HG03039 (cell line): ENCODE measurements around the gene DHCR24.
"Not testable (repeated sequence)": the region's sequence is repeated elsewhere in the genome, so short reads cannot be mapped to it uniquely, and the experiment has no call there.

Experiments
- ATAC-seq: cut with Tn5 transposase; IDR thresholded peaks from one replicate; pipeline ENCODE4 v1.9.1; 2021; ENCODE audit warnings: mild to moderate bottlenecking, moderate library complexity; ENCODE audit not compliant: unreplicated experiment

Gene DHCR24

GRCh38 chr1:54888080-54888733, 1.2 kb upstream of the DHCR24 start:
- ATAC-seq: no peak

DNA sequence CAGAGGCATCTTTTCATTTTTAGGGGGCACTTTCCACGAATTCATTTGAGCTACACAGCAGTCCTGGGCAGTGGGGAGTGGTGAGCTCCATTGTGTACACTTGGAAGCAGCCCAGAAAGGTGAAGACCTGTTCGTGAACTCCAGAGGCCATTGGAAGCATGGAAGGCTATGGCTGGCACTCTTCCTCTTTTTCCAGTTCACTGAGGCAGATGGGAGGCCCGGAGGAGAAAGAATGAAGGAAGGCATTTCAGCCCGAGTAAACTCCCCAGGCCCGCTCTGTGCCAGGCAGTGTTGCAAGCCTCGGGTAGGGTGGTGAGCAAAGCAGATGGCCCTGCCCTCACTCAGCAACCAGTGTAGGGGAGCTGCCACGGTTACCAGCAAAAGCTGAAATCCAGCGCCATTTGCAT, 673 bp upstream of the DHCR24 start:
- no peak for ATAC-seq

GRCh38 chr1:54885807-54886723, 930 bp downstream of the DHCR24 start:
- no peak for ATAC-seq

DNA sequence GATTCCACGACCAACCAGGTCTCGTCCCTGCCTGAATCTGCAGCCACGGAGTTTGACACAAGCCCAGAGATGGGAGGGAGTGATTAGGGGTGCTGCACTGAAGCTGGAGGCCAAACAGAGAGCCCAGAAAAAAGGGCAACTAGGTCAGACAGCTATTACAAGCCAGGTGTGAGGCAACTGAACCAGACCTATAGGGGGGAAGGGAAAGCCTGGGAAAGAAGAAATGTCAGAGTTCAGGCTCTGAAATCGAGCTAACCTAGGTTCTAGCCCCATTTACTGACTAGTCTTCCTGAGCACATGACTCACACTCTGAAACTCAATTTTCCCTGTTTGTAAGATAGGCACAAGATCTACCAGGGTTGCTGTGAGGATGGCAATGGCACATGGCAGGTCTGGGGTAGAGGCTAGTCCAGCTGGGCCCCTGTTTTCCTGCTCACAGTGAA, 1.7 kb downstream of the DHCR24 start:
- no peak for ATAC-seq

DNA sequence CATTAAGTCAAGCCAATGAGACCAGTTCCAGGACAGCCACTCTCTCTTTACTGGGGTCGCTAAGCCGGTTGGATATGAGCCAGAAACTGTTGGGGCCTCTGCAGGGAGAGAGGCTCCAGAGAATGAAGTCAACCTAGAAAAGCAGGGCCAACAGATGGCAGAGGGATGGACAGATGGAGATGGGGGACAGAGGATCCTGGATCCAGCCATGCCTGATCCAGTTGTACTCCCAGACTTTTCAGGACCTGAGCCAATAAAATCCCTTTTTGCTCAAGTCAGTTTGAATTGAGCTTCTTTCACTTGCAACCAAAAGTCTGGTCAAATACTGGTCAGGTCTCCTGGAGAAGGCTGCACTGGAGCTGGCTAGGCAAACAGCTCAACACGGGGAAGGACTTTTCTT, 2.2 kb downstream of the DHCR24 start:
- ATAC-seq: no peak

DNA sequence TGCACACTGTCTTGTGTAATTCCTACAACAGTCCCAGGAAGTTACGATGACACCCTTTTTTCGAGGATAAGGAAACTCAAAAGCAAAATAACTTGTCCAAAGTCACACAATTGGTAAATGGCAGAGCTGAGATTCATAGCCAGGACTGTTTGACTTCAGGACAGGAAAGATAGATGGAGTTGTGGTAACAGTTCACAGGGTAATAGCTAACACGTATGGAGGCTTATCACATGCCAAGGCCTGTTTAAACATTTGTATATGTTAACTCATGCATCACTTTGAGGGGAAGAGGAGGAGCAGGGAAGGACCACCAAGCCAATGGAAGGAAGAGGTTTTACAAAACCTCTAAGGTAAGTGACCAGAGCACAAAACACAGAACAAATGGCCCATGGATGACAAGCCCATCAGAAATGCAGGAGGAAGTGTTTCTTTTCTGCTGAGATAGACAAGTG, 2.8 kb downstream of the DHCR24 start:
- no peak for ATAC-seq

DNA sequence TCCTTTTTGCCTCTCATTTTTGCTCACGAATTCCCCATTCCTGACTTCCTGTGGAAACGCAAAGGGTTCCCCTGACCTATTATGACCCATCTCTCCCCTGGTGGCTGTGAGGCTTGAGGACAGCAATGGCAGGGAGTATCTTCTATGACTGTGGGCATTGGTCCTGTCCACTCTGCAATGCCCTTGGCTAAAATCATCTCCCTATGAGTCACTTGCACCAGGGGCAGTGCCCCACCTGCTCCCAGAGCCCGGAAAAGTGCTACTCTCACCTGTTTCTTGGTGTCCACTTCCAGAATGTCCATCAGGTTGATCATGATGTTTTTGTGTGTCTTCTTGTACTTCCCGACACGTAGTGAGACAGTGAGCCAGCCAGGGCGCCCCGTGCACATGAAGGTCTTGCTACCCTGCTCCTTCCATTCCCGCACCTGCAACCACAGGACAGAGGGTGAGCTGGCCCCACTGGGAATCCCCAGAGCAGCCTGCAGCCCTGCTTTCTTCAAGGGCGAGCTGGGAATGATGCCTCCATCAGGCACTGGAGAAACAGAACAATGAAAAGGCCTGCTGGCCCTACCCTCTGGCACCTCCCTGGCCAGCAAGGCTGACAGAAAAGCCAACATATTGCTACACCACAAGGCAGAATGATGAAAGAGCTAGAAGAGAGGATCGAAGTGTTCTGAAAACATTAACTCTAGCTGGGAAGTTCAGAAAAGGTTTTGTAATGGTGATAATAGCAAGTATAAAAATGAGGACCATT, 3.5 kb downstream of the DHCR24 start:
- no peak for ATAC-seq

GRCh38 chr1:54882519-54882918, 4.5 kb downstream of the DHCR24 start:
- ATAC-seq: no peak

DNA sequence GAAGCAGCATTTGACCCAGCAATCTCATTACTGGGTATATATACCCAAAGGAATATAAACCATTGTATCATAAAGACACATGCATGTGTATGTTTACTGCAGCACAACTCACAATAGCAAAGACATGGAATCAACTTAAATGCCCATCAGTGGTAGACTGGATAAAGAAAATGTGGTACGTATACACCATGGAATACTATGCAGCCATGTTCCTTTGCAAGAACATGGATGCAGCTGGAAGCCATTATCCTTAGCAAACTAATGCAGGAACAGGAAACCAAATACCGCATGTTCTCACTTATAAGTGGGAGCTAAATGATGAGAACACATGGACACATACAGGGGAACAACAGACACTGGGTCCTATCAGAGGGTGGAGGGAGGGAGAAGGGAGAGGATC, 5.4 kb downstream of the DHCR24 start:
- not testable (repeated sequence) for ATAC-seq

DNA sequence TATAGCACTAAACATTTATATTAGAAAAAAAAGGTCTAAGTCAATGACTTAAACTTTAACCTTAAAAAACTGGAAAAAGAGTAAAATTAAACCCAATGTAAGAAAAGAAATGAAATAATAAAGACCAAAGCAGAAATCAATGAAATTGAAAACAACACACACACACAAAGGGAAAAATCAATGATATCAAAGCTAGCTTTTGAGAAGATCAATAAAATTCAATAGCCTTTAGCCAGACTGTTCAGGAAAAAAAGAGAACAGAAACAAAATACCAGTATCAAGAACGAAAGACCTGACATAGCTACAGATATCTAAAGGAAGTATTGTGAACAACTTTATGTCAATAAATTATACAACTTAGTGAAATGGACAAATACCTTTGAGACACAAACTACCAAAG, 7.1 kb downstream of the DHCR24 start:
- no peak for ATAC-seq

- ATAC-seq: no peak
Measured at GRCh38 chr1:54876814-54877213, 10.2 kb downstream of the DHCR24 start.

DNA sequence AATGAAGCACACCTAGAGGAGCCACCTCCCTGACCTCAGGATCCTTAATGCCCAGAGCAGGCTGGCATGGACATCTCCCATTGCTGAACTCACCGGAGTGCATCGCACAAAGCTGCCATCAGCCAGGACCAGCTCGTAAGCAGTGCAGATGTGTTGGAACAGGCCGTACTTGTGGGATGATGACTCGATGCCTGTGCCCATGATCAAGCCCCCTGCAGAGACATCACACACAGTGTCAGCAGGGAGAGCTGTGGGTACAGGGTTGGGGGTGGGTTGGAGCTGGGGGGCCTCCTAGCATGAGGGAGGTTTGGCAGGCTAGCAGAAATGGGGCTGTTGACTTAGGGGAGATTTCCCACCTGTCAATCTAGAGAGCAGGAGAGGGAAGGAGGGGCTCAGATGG, 12.0 kb downstream of the DHCR24 start:
- ATAC-seq: no peak

DNA sequence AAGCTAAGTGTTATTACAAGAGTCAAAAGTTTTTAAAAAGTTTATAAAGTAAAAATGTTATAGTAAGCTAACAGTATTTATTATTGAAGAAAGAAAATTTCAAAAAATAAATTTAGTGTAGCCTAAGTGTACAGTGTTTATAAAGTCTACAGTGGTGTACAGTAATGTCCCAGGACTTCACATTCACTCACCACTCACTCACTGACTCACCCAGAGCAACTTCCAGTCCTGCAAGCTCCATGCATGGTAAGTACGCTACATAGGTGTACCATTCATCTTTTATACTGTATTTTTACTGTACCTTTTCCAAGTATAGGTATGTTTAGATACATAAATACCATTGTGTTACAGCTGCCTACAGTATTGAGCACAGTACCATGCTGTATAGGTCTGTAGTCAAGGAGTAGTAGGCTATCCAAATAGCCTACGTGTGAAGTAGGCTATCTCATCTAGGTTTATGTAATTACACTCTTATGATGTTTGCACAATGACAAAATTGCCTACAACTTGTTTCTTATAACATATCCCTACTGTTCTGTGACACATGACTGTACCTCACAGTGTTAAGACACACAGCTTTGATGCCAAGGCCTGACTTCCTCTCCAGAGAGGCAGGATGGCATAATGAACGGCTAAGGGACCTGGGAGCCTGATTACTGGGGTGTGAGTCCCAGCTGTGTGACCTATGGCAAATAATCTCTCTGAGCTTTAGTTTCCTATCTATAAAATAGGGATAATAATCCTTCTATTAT, 12.7 kb downstream of the DHCR24 start:
- no peak for ATAC-seq

GRCh38 chr1:54872036-54872331, 15.0 kb downstream of the DHCR24 start:
- ATAC-seq: no peak

DNA sequence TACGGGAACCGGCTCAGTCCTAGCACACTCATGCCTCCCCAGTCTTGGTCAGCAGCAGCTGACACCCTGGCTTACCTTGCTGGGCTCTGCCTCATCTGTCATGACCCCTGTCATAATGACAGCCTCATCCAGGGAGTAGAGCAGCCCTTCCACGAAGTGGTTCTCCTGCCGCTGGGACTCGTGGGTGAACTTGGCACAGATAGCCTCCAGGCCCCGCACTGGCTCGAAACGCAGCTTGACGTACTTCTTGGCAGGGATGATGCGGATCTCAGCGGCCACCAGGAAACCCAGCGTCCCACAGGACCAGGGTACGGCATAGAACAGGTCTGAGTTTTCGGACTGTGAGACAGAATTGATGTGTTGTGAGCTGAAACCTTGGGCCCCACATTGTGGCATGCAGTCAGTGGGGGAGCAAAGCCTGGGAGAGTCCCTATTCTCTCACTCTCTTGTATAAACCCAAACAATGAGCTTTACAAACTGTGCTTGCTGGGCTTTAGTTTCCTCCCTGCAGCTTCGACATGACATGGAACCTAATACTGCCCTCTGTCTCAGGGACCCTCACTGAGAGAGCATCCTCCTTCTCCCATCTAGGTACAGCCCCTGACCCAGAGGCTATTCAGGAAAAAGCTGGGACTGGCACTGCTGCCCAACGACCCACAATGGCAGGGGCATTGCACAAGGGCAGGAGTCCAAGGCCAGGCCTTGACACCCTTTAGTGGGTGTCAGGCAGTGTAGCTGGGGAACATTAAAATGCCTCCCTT, 15.5 kb downstream of the DHCR24 start:
- no peak for ATAC-seq

GRCh38 chr1:54870869-54871268, 16.1 kb downstream of the DHCR24 start:
- no peak for ATAC-seq

DNA sequence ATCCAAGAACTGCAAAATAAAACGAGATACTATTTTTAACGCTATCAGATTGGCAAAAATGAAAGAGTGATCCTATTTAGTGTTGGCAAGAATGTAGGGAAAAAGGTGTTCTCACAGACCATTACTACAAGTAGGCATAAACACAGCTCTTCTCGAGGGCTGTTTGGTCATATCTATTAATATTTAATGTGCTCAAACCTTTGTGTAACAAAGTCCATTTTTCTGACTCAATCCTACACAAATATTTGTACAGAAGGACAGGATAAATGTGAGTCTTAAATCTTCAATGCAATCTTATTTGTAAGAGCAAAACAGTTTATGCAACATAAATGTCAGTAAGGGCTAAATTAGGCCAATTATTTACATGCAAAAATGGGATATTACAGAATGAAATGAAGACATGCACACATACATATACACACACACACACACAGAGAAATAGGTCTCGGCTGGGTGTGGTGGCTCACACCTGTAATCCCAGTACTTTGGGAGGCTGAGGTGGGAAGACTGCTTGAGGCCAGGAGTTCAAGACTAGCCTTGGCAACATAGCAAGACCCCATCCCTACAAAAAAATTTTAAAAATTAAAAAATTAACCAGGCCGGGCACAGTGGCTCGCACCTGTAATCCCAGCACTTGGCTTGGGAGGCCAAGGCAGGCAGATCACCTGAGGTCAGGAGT, 17.7 kb downstream of the DHCR24 start:
- ATAC-seq: no peak

DNA sequence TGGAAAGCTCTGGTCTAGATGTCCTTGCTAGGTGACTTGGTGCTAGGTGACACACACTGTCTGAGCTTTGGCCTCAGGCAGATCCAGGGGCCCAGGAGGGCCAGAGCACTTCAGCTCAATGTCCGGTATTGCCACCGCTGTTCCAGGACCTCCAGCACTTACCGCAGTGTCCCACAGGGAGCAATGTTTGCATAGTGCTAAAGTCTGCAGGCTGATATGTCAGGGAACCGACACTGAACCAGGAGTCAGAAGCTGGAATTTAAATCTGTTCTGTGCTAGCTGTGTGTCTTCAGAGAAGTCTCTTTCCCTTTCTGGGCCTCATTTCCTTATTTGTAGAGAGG, 19.3 kb downstream of the DHCR24 start:
- ATAC-seq: no peak

DNA sequence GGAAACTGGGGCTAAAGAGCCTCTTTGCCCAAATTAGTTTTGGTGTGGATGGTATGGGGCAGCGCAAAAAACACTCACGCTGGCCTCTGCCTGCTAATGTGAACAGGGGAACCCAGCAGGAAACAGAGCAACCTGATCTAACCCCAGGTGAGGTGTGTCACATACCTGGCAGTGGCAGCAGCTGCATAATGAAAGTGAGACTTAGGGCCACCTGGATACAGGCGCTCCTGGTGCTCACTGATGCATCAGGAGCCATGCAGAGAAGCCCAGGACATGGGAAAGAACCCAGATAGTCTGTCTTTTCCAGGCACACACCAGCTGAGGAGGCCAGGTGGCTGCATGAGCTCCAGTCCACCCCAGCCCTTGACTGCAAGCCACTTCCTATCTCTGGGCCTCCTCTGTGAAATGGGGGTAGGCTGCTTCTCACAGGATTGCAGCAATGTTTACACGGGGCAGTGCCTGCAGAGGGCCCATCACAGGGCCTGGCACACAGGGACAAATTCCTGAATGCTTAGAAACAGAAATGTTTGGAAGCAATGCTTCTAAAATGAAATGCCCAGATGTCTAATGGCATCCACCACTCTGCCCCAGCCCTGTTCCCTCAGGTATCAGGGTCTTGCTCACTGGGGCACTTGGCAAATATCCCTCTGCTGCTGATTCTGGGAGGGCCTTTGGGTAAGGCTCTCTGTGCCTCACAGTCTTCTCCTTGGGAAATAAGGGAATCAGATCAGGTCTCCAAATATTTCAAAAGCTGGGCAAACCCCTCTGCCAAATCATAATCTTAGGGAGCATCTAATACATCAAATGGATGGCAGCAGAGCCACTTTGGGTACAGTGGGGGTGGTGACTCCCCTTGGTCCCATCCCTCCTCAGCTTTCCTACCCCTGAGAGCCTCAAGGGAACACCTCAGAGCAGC, 19.9 kb downstream of the DHCR24 start:
- ATAC-seq: no peak
